PC-3 (cell line): Measurements from ENCODE around the gene DDX5. TPM values are rescaled to one million over a fixed set of nuclear protein-coding genes. Genes with fewer than 3 reads are reported as not detected.
A peak's percentile ranks its signal among the peaks of the same experiment; 100 is the strongest.

Experiments
- ATAC-seq: fragments of 200-7000 bp; cut with Tn5 transposase; 2 replicates; pipeline ENCODE4 v1.9.1; 2020; ENCODE audit warnings: mild to moderate bottlenecking, moderate library complexity
- BruUV-seq: library from RNA; stranded (reverse); fragments of 400-500 nt; replicated peaks from 2 replicates; lab custom pipeline; 2021; lab: Mats Ljungman, UMichigan
- CTCF ChIA-PET: fragments of 300-600 bp; sonication (Branson Sonifier 250); formaldehyde crosslinking; loops from one replicate; lab custom pipeline; 2022; ENCODE audit warnings: antibody characterized with exemption; lab: Charles Lee
- POLR2A ChIA-PET: fragments of 300-600 bp; sonication (Branson Sonifier 250); formaldehyde crosslinking; loops from one replicate; lab custom pipeline; 2022; ENCODE audit warnings: antibody characterized with exemption; ENCODE audit not compliant: unreplicated experiment; lab: Charles Lee
- DNase-seq: peaks from one replicate; pipeline ENCODE4 v3.0.0-alpha.2; 2015
- H2AFZ ChIP-seq: fragments of 300-600 bp; sonication (generic); 2 replicates; pipeline ENCODE4 v1.6.0; 2016; ENCODE audit warnings: antibody characterized with exemption, low read length
- H3F3A ChIP-seq: fragments of 300-600 bp; sonication (generic); one replicate; pipeline ENCODE4 v1.6.0; 2017; ENCODE audit warnings: antibody characterized with exemption, low read length, control low read depth, mild to moderate bottlenecking; ENCODE audit not compliant: unreplicated experiment
- H3K27ac ChIP-seq: fragments of 300-600 bp; sonication (generic); 2 replicates; pipeline ENCODE4 v1.5.1; 2016; ENCODE audit warnings: mild to moderate bottlenecking, low read length
- H3K27me3 ChIP-seq: fragments of 300-600 bp; sonication (generic); 2 replicates; pipeline ENCODE4 v1.6.1; 2016; ENCODE audit warnings: low read length, mixed read lengths
- H3K36me3 ChIP-seq: fragments of 300-600 bp; sonication (generic); 2 replicates; pipeline ENCODE4 v1.6.1; 2016; ENCODE audit warnings: low read depth, mixed run types, low read length, mixed read lengths
- H3K4me1 ChIP-seq: fragments of 300-600 bp; sonication (generic); 2 replicates; pipeline ENCODE4 v1.5.1; 2016; ENCODE audit warnings: low read length; ENCODE audit not compliant: insufficient read depth
- H3K4me2 ChIP-seq: fragments of 300-600 bp; sonication (generic); 2 replicates; pipeline ENCODE4 v1.6.0; 2016; ENCODE audit warnings: low read length
- H3K4me3 ChIP-seq: fragments of 300-600 bp; sonication (generic); 2 replicates; pipeline ENCODE4 v1.5.1; 2016; ENCODE audit warnings: mild to moderate bottlenecking, low read length, mixed read lengths
- H3K79me2 ChIP-seq: fragments of 300-600 bp; sonication (generic); 2 replicates; pipeline ENCODE4 v1.6.1; 2017; ENCODE audit warnings: low read length, mixed read lengths
- H3K9ac ChIP-seq: fragments of 300-600 bp; sonication (generic); 2 replicates; pipeline ENCODE4 v1.6.0; 2016; ENCODE audit warnings: mild to moderate bottlenecking, low read length
- H3K9me2 ChIP-seq: fragments of 300-600 bp; sonication (generic); replicated peaks from 2 replicates; pipeline ENCODE4 v1.6.1; 2016; ENCODE audit warnings: mixed run types, low read length, mixed read lengths
- H3K9me3 ChIP-seq: fragments of 300-600 bp; sonication (generic); 2 replicates; pipeline ENCODE4 v1.6.1; 2016; ENCODE audit warnings: low read length, mixed read lengths
- H4K20me1 ChIP-seq: fragments of 300-600 bp; sonication (generic); 2 replicates; pipeline ENCODE4 v1.6.1; 2016; ENCODE audit warnings: low read length, mixed read lengths
- CTCF ChIP-seq: fragments of 300-600 bp; sonication (generic); conservative IDR thresholded peaks from 2 replicates; pipeline ENCODE4 v1.5.1; 2017; ENCODE audit warnings: antibody characterized with exemption, low read depth, mild to moderate bottlenecking, low read length
- EZH2 ChIP-seq: fragments of 300-600 bp; sonication (generic); IDR thresholded peaks from one replicate; pipeline ENCODE4 v1.6.1; 2017; ENCODE audit warnings: antibody characterized with exemption, mild to moderate bottlenecking, low read length; ENCODE audit not compliant: unreplicated experiment
- EZH2phosphoT487 ChIP-seq: fragments of 300-600 bp; sonication (generic); IDR thresholded peaks from 2 replicates; pipeline ENCODE4 v1.6.1; 2018; ENCODE audit warnings: mild to moderate bottlenecking, antibody characterized with exemption, low read length, borderline replicate concordance
- intact Hi-C: fragments of 100-400 bp; cut with micrococcal nuclease; formaldehyde crosslinking; loops from 2 replicates; pipeline ENCODE4 v1.9.0; 2023
- total RNA-seq: library from RNA; depleted of rRNA; stranded (reverse); fragments of >200 nt; gene quantifications from 2 replicates; pipeline ENCODE4 v1.2.3, GENCODE V29; 2014

DDX5 gene
- total RNA-seq, 1 experiment from 2014 or later = 450 TPM

GRCh38 chr17:64532409-64532808 lies 26.3 kb upstream of the DDX5 start:
- Histone ChIP-seq H3K9me2 (no peaks in the 10 kb centered on the region), H3K27ac (no peak overlapping the region), H3K36me3 (peaks cover 90% of the 10 kb centered on the region), H3K27me3 (no peaks in the 10 kb centered on the region), H3K9me3 (no peaks in the 10 kb centered on the region), H4K20me1 (no peaks in the 10 kb centered on the region), H3K79me2 (no peaks in the 10 kb centered on the region), H3K4me2 (no peak overlapping the region), H3K4me3 (no peak overlapping the region), H3F3A (peaks cover 20% of the 10 kb centered on the region), H2AFZ (no peak overlapping the region), H3K9ac (no peak overlapping the region), H3K4me1 (no peaks in the 10 kb centered on the region)
- ChIA-PET CTCF (interaction anchor here (0.6 kb wide), 1 partner anchor 13 kb away, joined by 3 read pairs; no protein-coding TSS in a partner anchor), POLR2A (no interaction called here)
- intact Hi-C loops = no loop called here
- BruUV-seq = no TSS peak
- TF ChIP-seq EZH2phosphoT487 (no peak), CTCF (no peak), EZH2 (no peak)
- DNase-seq = no peak
- no peak for ATAC-seq

DNA sequence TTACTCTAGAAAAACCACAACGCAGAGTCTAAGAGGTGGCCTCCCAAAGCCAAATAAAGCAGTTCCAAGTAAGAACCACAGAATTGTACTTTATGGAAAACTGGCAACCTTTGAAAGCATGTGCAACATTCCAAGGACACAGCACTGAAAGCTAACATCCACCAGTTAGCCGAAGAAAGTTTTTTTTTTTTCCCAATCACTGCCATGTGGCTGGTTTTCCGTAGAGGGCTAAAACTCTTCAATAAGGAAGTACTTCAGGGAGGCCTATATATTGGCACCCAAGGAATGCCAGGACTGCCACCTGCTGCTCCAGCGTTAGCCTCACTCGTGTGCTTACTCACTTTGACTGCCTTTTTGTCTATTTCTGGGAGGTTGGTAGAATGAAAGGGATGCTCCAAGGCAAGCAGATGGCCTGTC lies 25.9 kb upstream of the DDX5 start:
- Histone ChIP-seq H3K27ac (no peak overlapping the region), H3K9me2 (no peaks in the 10 kb centered on the region), H4K20me1 (no peaks in the 10 kb centered on the region), H3K79me2 (no peaks in the 10 kb centered on the region), H2AFZ (no peak overlapping the region), H3F3A (peaks cover 20% of the 10 kb centered on the region), H3K9me3 (no peaks in the 10 kb centered on the region), H3K36me3 (peaks cover 88% of the 10 kb centered on the region), H3K4me2 (no peak overlapping the region), H3K4me3 (no peak overlapping the region), H3K9ac (no peak overlapping the region), H3K27me3 (no peaks in the 10 kb centered on the region), H3K4me1 (no peaks in the 10 kb centered on the region)
- TF ChIP-seq EZH2phosphoT487 (no peak), CTCF (no peak), EZH2 (no peak)
- peak; percentile 34 for DNase-seq
- TSS peak; percentile 5 for BruUV-seq
- POLR2A ChIA-PET = no interaction called here
- intact Hi-C loops = no loop called here
- CTCF ChIA-PET = interaction anchor here (0.6 kb wide), 1 partner anchor 31 kb away, joined by 3 read pairs; no protein-coding TSS in a partner anchor
- peak; percentile 16; the same call in 1 of the 2 replicates for ATAC-seq

DNA sequence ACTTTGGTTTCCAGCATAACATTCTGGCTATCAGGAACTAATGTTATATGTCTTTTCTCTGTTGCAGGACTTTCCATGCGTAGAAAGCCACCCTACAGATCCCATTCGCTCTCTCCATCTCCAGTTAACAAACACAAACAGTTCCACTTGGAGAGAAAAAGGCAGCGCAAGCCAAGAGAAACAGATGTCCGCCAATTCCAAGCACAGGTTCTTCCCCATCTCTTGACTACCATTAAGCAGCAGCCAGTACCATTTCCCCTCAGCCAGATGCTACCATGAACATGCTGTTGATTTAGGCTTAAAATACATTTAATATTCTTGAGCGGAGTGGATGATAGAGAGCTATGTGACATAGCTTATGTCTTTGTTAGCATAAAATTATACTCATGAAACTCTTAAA lies 23.1 kb upstream of the DDX5 start:
- peaks cover 20% of the 10 kb centered on the region for H3F3A ChIP-seq
- no TSS peak for BruUV-seq
- ATAC-seq (no peak), DNase-seq (no peak)
- H3K9me3 ChIP-seq = no peaks in the 10 kb centered on the region
- no peaks in the 10 kb centered on the region for H4K20me1 ChIP-seq
- H3K79me2 ChIP-seq = no peaks in the 10 kb centered on the region
- no peak overlapping the region for H3K4me2 ChIP-seq
- H3K36me3 ChIP-seq = peaks cover 81% of the 10 kb centered on the region
- H3K9me2 ChIP-seq = no peaks in the 10 kb centered on the region
- intact Hi-C loops = no loop called here
- H3K27ac ChIP-seq = no peak overlapping the region
- H3K27me3 ChIP-seq = no peaks in the 10 kb centered on the region
- no peaks in the 10 kb centered on the region for H3K4me1 ChIP-seq
- POLR2A ChIA-PET = interaction anchor here (0.7 kb wide), 1 partner anchor 54 kb away, joined by 3 read pairs; no protein-coding TSS in a partner anchor
- no peak overlapping the region for H3K9ac ChIP-seq
- no peak overlapping the region for H3K4me3 ChIP-seq
- TF ChIP-seq EZH2 (no peak), CTCF (no peak), EZH2phosphoT487 (no peak)
- no peak overlapping the region for H2AFZ ChIP-seq
- CTCF ChIA-PET = no interaction called here
